Transverse colon (tissue), 4 donors: ENCODE measurements around the gene VASH2. TPM values are rescaled to one million over a fixed set of nuclear protein-coding genes. Genes with fewer than 3 reads are reported as not detected.

ENCODE experiments used
- DNase-seq: peaks from one replicate; pipeline ENCODE4 v3.0.0-alpha.2; 2019
- H3K27ac ChIP-seq, 4 donors: fragments of 200-600 bp; sonication (generic); 2 replicates each; pipeline ENCODE4 v1.5.1; 2016 to 2018; ENCODE audit warnings: inconsistent platforms in 4 of 4
- H3K27me3 ChIP-seq: fragments of 200-600 bp; sonication (generic); 2 replicates; pipeline ENCODE4 v1.5.1; 2017; ENCODE audit warnings: inconsistent platforms
- H3K36me3 ChIP-seq, 4 donors: fragments of 200-600 bp; sonication (generic); 2 replicates each; pipeline ENCODE4 v1.5.1; 2017 to 2019; ENCODE audit warnings: inconsistent platforms in 4 of 4
- H3K4me1 ChIP-seq, 4 donors: fragments of 200-600 bp; sonication (generic); 2 replicates each; pipeline ENCODE4 v1.5.1; 2017 to 2020; ENCODE audit warnings: inconsistent platforms in 4 of 4
- H3K4me3 ChIP-seq, 4 donors: fragments of 200-600 bp; sonication (generic); 1 replicate in 1 of 4; 2 replicates in 3 of 4; pipeline versions ENCODE4 v1.5.1 to v1.6.1; 2017 to 2019; ENCODE audit warnings: inconsistent platforms in 4 of 4
- H3K9me3 ChIP-seq, 2 donors: fragments of 200-600 bp; sonication (generic); 2 replicates each; pipeline ENCODE4 v1.5.1; 2017 to 2019; ENCODE audit warnings: inconsistent platforms in 2 of 2
- CTCF ChIP-seq, 5 experiments: fragments of 200-600 bp in 3 of 5; fragments of 450-650 bp in 2 of 5; sonication (generic) in 3 of 5; IDR thresholded peaks; 1 replicate in 2 of 5; 2 replicates in 3 of 5; pipeline ENCODE4 v1.5.1; 2016 to 2017; ENCODE audit warnings: antibody characterized with exemption in 5 of 5, inconsistent platforms in 3 of 5, mild to moderate bottlenecking in 2 of 5, moderate library complexity in 1 of 5
- EP300 ChIP-seq: sonication (generic); formaldehyde crosslinking; IDR thresholded peaks from one replicate; pipeline ENCODE4 v1.6.1; 2017; ENCODE audit warnings: antibody characterized with exemption, low read depth
- POLR2A ChIP-seq: fragments of 450-650 bp; IDR thresholded peaks from one replicate; pipeline ENCODE4 v1.6.1; 2016; ENCODE audit warnings: antibody characterized with exemption, mild to moderate bottlenecking, moderate library complexity
- POLR2AphosphoS5 ChIP-seq, 3 donors: sonication (generic); formaldehyde crosslinking; IDR thresholded peaks; one replicate each; pipeline ENCODE4 v1.6.1; 2016; ENCODE audit warnings: antibody characterized with exemption in 3 of 3
- WGBS, 2 donors: methylation state at CpG; one replicate each; pipeline ENCODE4 v1.1.5; 2018; ENCODE audit warnings: low coverage in 1 of 2; 5-methylcytosine and 5-hydroxymethylcytosine counted together
- in situ Hi-C, 4 donors: fragments of 200-750 bp; cut with MboI; loops; one replicate each; pipeline versions ENCODE4 v1.15.0 to v1.15.1; 2017; ENCODE audit warnings: low sequenced_read_pairs in 3 of 4, low pct_ligation_motif_present in 1 of 4, low pct_unique_long_range_greater_than_20kb in 1 of 4
- intact Hi-C: fragments of 100-400 bp; cut with DNase I; formaldehyde crosslinking; loops from one replicate; pipeline ENCODE4 v1.15.1; 2023; ENCODE audit warnings: low total_unique reads
- total RNA-seq, 4 donors: library from RNA; depleted of rRNA; stranded (reverse); fragments of >200 nt; gene quantifications; one replicate each; pipeline ENCODE4 v1.1.0, GENCODE V29; 2016

The VASH2 gene
- total RNA-seq, 4 donors from 2014 or later: 1.1 to 1.7 TPM; not detected in 2

GRCh38 chr1:212979340-212980122, 29.2 kb downstream of the VASH2 start:
- Histone ChIP-seq H3K4me3 (no peak overlapping the region), H3K27me3 (no peaks in the 10 kb centered on the region), H3K36me3 (no peaks in the 10 kb centered on the region), H3K27ac (no peak overlapping the region), H3K9me3 (no peaks in the 10 kb centered on the region), H3K4me1 (peaks cover 0 to 11% (median 1%) of the 10 kb centered on the region in 4 donors)
- intact Hi-C loops (no loop called here), in situ Hi-C loops (loop anchor here (25.0 kb wide), 3 partner anchors 167 to 517 kb away; no protein-coding TSS in a partner anchor)
- TF ChIP-seq POLR2AphosphoS5 (IDR thresholded peaks at IDR 0.05) (no peak), CTCF (IDR thresholded peaks at IDR 0.05) (no peak), POLR2A (no peak), EP300 (no peak)
- WGBS, 2 donors: 70 to 72% methylated on average over 7 to 14 of the region's 14 CpGs
- DNase-seq: no peak

GRCh38 chr1:212980123-212980785, 29.9 kb downstream of the VASH2 start:
- TF ChIP-seq EP300: no peak
- Histone ChIP-seq H3K36me3 (no peaks in the 10 kb centered on the region), H3K27ac (no peak overlapping the region), H3K9me3 (no peaks in the 10 kb centered on the region), H3K4me3 (no peak overlapping the region), H3K4me1 (peaks cover 0 to 11% (median 1%) of the 10 kb centered on the region in 4 donors), H3K27me3 (no peaks in the 10 kb centered on the region)
- in situ Hi-C loops: loop anchor here (25.0 kb wide), 3 partner anchors 168 to 518 kb away; no protein-coding TSS in a partner anchor
- DNase-seq: no peak
- 78 to 84% methylated on average over 1 to 7 of the region's 7 CpGs for WGBS, 2 donors
- intact Hi-C loops: no loop called here

GRCh38 chr1:212981025-212981495, 30.7 kb downstream of the VASH2 start:
- H3K4me3 ChIP-seq: no peak overlapping the region
- H3K9me3 ChIP-seq: no peaks in the 10 kb centered on the region
- intact Hi-C loops (no loop called here), in situ Hi-C loops (loop anchor here (25.0 kb wide), 3 partner anchors 169 to 519 kb away; no protein-coding TSS in a partner anchor)
- no peaks in the 10 kb centered on the region for H3K36me3 ChIP-seq
- no peaks in the 10 kb centered on the region for H3K27me3 ChIP-seq
- no peak overlapping the region for H3K27ac ChIP-seq
- WGBS, 2 donors: 46% methylated on average over 10 of the region's 11 CpGs; no CpG with 5 or more reads in 1 of the 2 donors
- peaks cover 0 to 11% (median 1%) of the 10 kb centered on the region in 4 donors for H3K4me1 ChIP-seq
- TF ChIP-seq EP300 (no peak), CTCF (IDR thresholded peaks at IDR 0.05) (no peak), POLR2A (no peak)
- DNase-seq: no peak

- WGBS, 2 donors: 54 to 79% methylated on average over 2 to 13 of the region's 13 CpGs
- in situ Hi-C loops (loop anchor here (25.0 kb wide), 3 partner anchors 169 to 519 kb away; no protein-coding TSS in a partner anchor), intact Hi-C loops (no loop called here)
- Histone ChIP-seq H3K4me1 (peaks cover 0 to 11% (median 1%) of the 10 kb centered on the region in 4 donors), H3K27me3 (no peaks in the 10 kb centered on the region), H3K4me3 (no peak overlapping the region), H3K36me3 (no peaks in the 10 kb centered on the region), H3K27ac (no peak overlapping the region), H3K9me3 (no peaks in the 10 kb centered on the region)
- DNase-seq: no peak
- TF ChIP-seq POLR2A: no peak
These were observed 31.4 kb downstream of the VASH2 start for GRCh38 chr1:212981571-212982328.
